Endothelial cell (in vitro differentiated cells): ENCODE results near the gene RPSA. TPM values are rescaled to one million over a fixed set of nuclear protein-coding genes. Genes with fewer than 3 reads are reported as not detected.

ENCODE experiments used
- DNase-seq: peaks from one replicate; pipeline ENCODE4 v3.0.0; 2021; ENCODE audit warnings: low spot score
- H3K27ac Mint-ChIP-seq: one replicate; pipeline ENCODE4 v1.8.0; 2021; ENCODE audit warnings: mixed read lengths, inconsistent platforms; ENCODE audit not compliant: unreplicated experiment
- H3K27me3 Mint-ChIP-seq: one replicate; pipeline ENCODE4 v1.8.0; 2021; ENCODE audit warnings: mild to moderate bottlenecking, moderate library complexity, mixed read lengths, inconsistent platforms; ENCODE audit not compliant: unreplicated experiment
- H3K36me3 Mint-ChIP-seq: one replicate; pipeline ENCODE4 v1.8.0; 2021; ENCODE audit warnings: mild to moderate bottlenecking, low read depth, mixed read lengths, inconsistent platforms; ENCODE audit not compliant: unreplicated experiment
- H3K4me1 Mint-ChIP-seq: one replicate; pipeline ENCODE4 v1.8.0; 2021; ENCODE audit warnings: mild to moderate bottlenecking, mixed read lengths, inconsistent platforms; ENCODE audit not compliant: unreplicated experiment
- H3K4me3 Mint-ChIP-seq: one replicate; pipeline ENCODE4 v1.8.0; 2021; ENCODE audit warnings: mild to moderate bottlenecking, mixed read lengths, inconsistent platforms; ENCODE audit not compliant: unreplicated experiment
- H3K9me3 Mint-ChIP-seq: one replicate; pipeline ENCODE4 v1.8.0; 2021; ENCODE audit warnings: mixed read lengths, inconsistent platforms; ENCODE audit not compliant: unreplicated experiment
- CTCF ChIP-seq: fragments of 200-600 bp; sonication (generic); IDR thresholded peaks from one replicate; pipeline ENCODE4 v1.5.0; 2021; ENCODE audit warnings: antibody characterized with exemption; ENCODE audit not compliant: unreplicated experiment
- total RNA-seq: library from RNA; stranded (reverse); fragmentation: NEBNext Ultra II Directional; extraction: Animal tissue kit (Norgen Biotek cat#: 25700); gene quantifications from one replicate; pipeline ENCODE4 v1.2.1, GENCODE V29; 2021; ENCODE audit not compliant: unreplicated experiment

Gene RPSA
- total RNA-seq, 1 donor from 2014 or later, result 2,445 TPM

- Mint-ChIP-seq H3K9me3 (no peaks in the 10 kb centered on the region), H3K4me1 (peaks cover 25% of the 10 kb centered on the region), H3K27ac (no peak overlapping the region), H3K36me3 (no peaks in the 10 kb centered on the region), H3K4me3 (no peak overlapping the region), H3K27me3 (peaks cover 14% of the 10 kb centered on the region)
- DNase-seq, result no peak
- no peak for TF ChIP-seq CTCF
These were observed 27.4 kb upstream of the RPSA start for GRCh38 chr3:39378957-39379777.

- H3K27ac Mint-ChIP-seq, result no peak overlapping the region
- peaks cover 28% of the 10 kb centered on the region for H3K4me1 Mint-ChIP-seq
- DNase-seq, result no peak
- H3K4me3 Mint-ChIP-seq, result no peak overlapping the region
- no peaks in the 10 kb centered on the region for H3K36me3 Mint-ChIP-seq
- H3K27me3 Mint-ChIP-seq, result peaks cover 14% of the 10 kb centered on the region
- no peaks in the 10 kb centered on the region for H3K9me3 Mint-ChIP-seq
- TF ChIP-seq CTCF, result no peak
These were observed 26.8 kb upstream of the RPSA start for GRCh38 chr3:39379778-39380155.

DNA sequence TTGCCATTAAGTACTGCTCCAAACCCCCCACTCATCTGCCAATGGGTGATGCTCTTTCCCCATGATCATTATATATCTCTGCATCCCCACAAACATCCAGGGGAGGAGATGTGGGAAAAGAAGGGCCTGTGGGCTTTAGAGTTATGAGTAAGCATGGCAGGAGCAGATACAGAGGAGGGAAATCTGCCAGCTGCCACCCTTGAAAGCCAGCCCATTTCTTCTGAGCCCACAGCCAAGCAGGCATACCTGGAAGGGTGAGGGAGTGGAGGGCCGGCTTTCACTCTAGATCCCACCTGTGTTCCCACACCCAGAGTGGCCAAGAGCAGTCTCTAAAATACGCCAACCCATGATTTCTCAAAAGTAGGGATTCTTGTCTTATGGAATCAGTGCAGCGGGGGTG lies 25.1 kb upstream of the RPSA start:
- Mint-ChIP-seq H3K4me1 (peaks cover 24% of the 10 kb centered on the region), H3K4me3 (no peak overlapping the region), H3K9me3 (no peaks in the 10 kb centered on the region), H3K27ac (no peak overlapping the region), H3K36me3 (peaks cover under 1% of the 10 kb centered on the region), H3K27me3 (peaks cover 14% of the 10 kb centered on the region)
- no peak for DNase-seq
- TF ChIP-seq CTCF, result no peak

GRCh38 chr3:39383045-39383880 lies 23.3 kb upstream of the RPSA start, which contains the start of gene SLC25A38:
Gene SLC25A38, plus strand, starts transcription at chr3:39383370. Its CDS starts 355 bp downstream, at chr3:39383725.
- peak within 1 kb of the TSS; percentile 98 for H3K4me3 Mint-ChIP-seq
- peak; percentile 68 for DNase-seq
- peaks cover 15% of the 10 kb centered on the region for H3K4me1 Mint-ChIP-seq
- peak within 1 kb of the TSS; percentile 92 for H3K27ac Mint-ChIP-seq
- no peak for TF ChIP-seq CTCF
- H3K9me3 Mint-ChIP-seq, result no peaks in the 10 kb centered on the region
- H3K36me3 Mint-ChIP-seq, result peaks cover 4% of the 10 kb centered on the region
- peaks cover 3% of the 10 kb centered on the region for H3K27me3 Mint-ChIP-seq
